Astrocyte (in vitro differentiated cells and primary cell): ENCODE data around the gene DMWD. TPM values are rescaled to one million over a fixed set of nuclear protein-coding genes. Genes with fewer than 3 reads are reported as not detected.

Source experiments
- DNase-seq: peaks from one replicate; pipeline ENCODE4 v3.0.0-alpha.2; 2010; ENCODE audit warnings: low read depth
- FAIRE-seq: peaks from 2 replicates; lab custom pipeline; 2011; peaks lifted over from hg19 to GRCh38; lab: Jason Lieb, UNC
- H2AFZ ChIP-seq: 2 replicates; pipeline ENCODE4 v1.6.0; 2012; ENCODE audit warnings: low read depth, low read length, inconsistent platforms
- H3K27ac ChIP-seq: 2 replicates; pipeline ENCODE4 v1.5.1; 2011; ENCODE audit warnings: low read depth, low read length, inconsistent platforms
- H3K27me3 ChIP-seq: 2 replicates; pipeline ENCODE4 v1.6.0; 2011; ENCODE audit warnings: low read length, inconsistent platforms; ENCODE audit not compliant: insufficient read depth
- H3K36me3 ChIP-seq: 2 replicates; pipeline ENCODE4 v1.5.1; 2011; ENCODE audit warnings: low read length, inconsistent platforms; ENCODE audit not compliant: insufficient read depth
- H3K4me1 ChIP-seq: 2 replicates; pipeline ENCODE4 v1.5.1; 2011; ENCODE audit warnings: low read length, inconsistent platforms; ENCODE audit not compliant: insufficient read depth
- H3K4me2 ChIP-seq: 2 replicates; pipeline ENCODE4 v1.6.0; 2012; ENCODE audit warnings: low read length, inconsistent platforms
- H3K4me3 ChIP-seq: 2 replicates; pipeline ENCODE4 v1.5.1; 2011; ENCODE audit warnings: low read depth, mild to moderate bottlenecking, low read length, inconsistent platforms; ENCODE audit not compliant: insufficient read depth
- H3K79me2 ChIP-seq: 2 replicates; pipeline ENCODE4 v1.6.0; 2012; ENCODE audit warnings: mild to moderate bottlenecking, low read length, inconsistent platforms; ENCODE audit not compliant: insufficient read depth
- H3K9ac ChIP-seq: 2 replicates; pipeline ENCODE4 v1.6.0; 2012; ENCODE audit warnings: mild to moderate bottlenecking, low read length, inconsistent platforms
- H3K9me3 ChIP-seq: 2 replicates; pipeline ENCODE4 v1.5.1; 2012; ENCODE audit warnings: low read depth, mild to moderate bottlenecking, low read length, inconsistent platforms; ENCODE audit not compliant: insufficient read depth
- H4K20me1 ChIP-seq: 2 replicates; pipeline ENCODE4 v1.6.0; 2012; ENCODE audit warnings: low read length, inconsistent platforms; ENCODE audit not compliant: insufficient read depth
- H3K27ac Mint-ChIP-seq: one replicate; pipeline ENCODE4 v1.8.0; 2021; ENCODE audit warnings: mild to moderate bottlenecking, mixed read lengths; ENCODE audit not compliant: unreplicated experiment
- H3K27me3 Mint-ChIP-seq: one replicate; pipeline ENCODE4 v1.8.0; 2021; ENCODE audit warnings: low read depth, mixed read lengths; ENCODE audit not compliant: unreplicated experiment
- H3K36me3 Mint-ChIP-seq: one replicate; pipeline ENCODE4 v1.8.0; 2021; ENCODE audit warnings: low read depth, mixed read lengths; ENCODE audit not compliant: unreplicated experiment
- H3K4me1 Mint-ChIP-seq: one replicate; pipeline ENCODE4 v1.8.0; 2021; ENCODE audit warnings: low read depth, mixed read lengths; ENCODE audit not compliant: unreplicated experiment
- H3K4me3 Mint-ChIP-seq: one replicate; pipeline ENCODE4 v1.8.0; 2021; ENCODE audit warnings: mild to moderate bottlenecking, moderate library complexity, mixed read lengths; ENCODE audit not compliant: unreplicated experiment
- H3K9me3 Mint-ChIP-seq: one replicate; pipeline ENCODE4 v1.8.0; 2021; ENCODE audit warnings: mild to moderate bottlenecking, mixed read lengths; ENCODE audit not compliant: unreplicated experiment
- EZH2 ChIP-seq: IDR thresholded peaks from 2 replicates; pipeline ENCODE4 v1.6.1; 2012; ENCODE audit warnings: mild to moderate bottlenecking, low read length, inconsistent platforms; ENCODE audit not compliant: insufficient read depth
- total RNA-seq: library from RNA; stranded (reverse); gene quantifications from 2 replicates; pipeline ENCODE4 v1.2.1, GENCODE V29; 2021
- TF ChIP-seq, protein P1 (sequence below): IDR thresholded peaks from 2 replicates; pipeline ENCODE4 v1.5.1; 2011; ENCODE audit warnings: low read depth, mild to moderate bottlenecking, inconsistent platforms, low read length, moderate library complexity; ENCODE audit not compliant: insufficient read depth

Gene DMWD
- total RNA-seq, 1 donor from 2014 or later: 69.0 TPM

DNA sequence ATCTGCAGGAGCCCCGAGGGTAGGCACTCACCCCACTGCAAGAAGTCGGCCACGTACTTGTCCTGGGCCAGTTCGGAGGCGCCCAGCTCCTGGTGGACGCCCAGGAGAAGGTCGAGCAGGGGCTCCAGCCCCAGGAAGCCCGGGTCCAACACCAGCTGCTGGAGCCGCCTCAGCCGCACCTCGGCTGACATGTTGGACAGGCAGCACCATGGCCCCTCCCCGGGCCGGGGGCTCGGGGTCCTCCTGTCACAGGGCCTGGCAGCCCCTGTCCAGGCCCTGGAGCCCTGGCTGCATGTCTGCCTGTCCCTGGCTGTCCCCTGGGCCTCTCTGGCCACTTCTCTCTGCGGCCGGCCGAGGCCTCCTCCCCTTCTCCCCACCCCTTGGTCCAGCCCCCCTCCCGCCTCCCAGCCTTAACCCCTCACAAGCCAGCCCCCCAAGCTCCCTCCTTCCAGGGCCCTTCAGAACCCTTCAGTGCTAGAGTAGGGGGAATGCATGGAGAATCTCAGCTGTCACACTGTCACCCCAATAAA, 10.4 kb downstream of the DMWD start, which contains the start of gene DMPK:
TSS of gene DMPK (minus strand) at position 329 of the 530 bp plus-strand sequence. CDS start at position 191, 138 bp downstream.
- H3K9me3 Mint-ChIP-seq: peaks cover 2% of the 10 kb centered on the region
- H3K4me3 Mint-ChIP-seq: peak within 1 kb of the TSS; percentile 20
- peaks cover 16% of the 10 kb centered on the region for H3K36me3 Mint-ChIP-seq
- H3K4me2 ChIP-seq: peak within 1 kb of the TSS; percentile 70
- H3K4me3 ChIP-seq: no peak within 1 kb of the TSS
- H3K4me1 ChIP-seq: peaks cover 21% of the 10 kb centered on the region
- H3K9me3 ChIP-seq: no peaks in the 10 kb centered on the region
- no peaks in the 10 kb centered on the region for H3K27me3 Mint-ChIP-seq
- no peaks in the 10 kb centered on the region for H3K27me3 ChIP-seq
- no peak within 1 kb of the TSS for H2AFZ ChIP-seq
- H3K36me3 ChIP-seq: peaks cover 8% of the 10 kb centered on the region
- peaks cover 29% of the 10 kb centered on the region for H3K79me2 ChIP-seq
- H3K4me1 Mint-ChIP-seq: peaks cover 24% of the 10 kb centered on the region
- H3K27ac Mint-ChIP-seq: peak within 1 kb of the TSS; percentile 89
- DNase-seq: no peak
- H3K27ac ChIP-seq: peak within 1 kb of the TSS; percentile 67
- peak within 1 kb of the TSS; percentile 71 for H3K9ac ChIP-seq
- no peak for FAIRE-seq
- peaks cover 74% of the 10 kb centered on the region for H4K20me1 ChIP-seq
- TF ChIP-seq, protein P1, sequence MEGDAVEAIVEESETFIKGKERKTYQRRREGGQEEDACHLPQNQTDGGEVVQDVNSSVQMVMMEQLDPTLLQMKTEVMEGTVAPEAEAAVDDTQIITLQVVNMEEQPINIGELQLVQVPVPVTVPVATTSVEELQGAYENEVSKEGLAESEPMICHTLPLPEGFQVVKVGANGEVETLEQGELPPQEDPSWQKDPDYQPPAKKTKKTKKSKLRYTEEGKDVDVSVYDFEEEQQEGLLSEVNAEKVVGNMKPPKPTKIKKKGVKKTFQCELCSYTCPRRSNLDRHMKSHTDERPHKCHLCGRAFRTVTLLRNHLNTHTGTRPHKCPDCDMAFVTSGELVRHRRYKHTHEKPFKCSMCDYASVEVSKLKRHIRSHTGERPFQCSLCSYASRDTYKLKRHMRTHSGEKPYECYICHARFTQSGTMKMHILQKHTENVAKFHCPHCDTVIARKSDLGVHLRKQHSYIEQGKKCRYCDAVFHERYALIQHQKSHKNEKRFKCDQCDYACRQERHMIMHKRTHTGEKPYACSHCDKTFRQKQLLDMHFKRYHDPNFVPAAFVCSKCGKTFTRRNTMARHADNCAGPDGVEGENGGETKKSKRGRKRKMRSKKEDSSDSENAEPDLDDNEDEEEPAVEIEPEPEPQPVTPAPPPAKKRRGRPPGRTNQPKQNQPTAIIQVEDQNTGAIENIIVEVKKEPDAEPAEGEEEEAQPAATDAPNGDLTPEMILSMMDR: no peak
- TF ChIP-seq EZH2: no peak

DNA sequence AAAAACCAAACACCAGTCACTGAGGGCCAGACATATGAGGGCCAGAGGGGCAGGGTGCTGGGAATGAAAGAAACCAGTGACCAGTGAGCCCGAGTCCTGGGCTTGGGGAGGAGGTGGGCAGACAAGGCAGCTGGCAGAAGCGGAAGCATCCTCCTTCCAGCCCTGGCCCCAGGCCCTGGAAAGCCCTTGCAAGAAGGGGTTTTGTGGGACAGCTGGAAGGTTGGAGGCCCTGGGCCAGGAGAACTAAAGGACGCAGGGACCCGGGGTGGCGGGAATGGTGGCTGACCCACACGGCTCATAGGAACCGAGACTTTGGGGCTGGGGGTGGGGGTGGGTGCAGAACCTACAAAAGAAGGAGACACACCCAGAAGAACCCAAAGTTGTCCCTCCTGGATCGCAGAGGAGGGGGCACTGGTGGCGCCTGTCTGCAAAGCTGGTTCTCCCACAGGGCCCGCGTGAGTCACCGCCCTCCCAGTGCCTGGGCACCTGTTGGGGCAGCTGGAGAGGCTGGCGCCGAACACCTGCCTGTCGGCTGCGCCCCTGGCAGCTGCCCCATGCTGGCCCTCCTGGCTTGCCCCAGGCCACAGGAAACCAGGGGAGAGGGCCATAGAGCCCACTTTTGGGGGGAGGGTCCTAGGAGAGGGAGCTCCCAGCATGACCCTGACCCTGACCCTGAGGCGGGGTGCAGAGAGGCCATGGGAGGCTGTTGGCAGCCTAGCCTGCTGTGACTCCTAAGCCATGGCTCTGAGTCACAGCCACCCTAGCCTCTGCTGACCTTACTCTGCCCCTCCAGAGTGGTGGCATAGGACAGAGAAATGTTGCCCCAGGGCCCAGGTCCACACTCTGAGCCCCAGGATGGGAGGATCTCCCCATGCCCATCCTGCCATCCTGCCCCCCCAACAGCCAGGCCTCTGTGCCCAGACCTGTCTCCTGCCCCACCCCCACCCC, 11.2 kb downstream of the DMWD start:
- H3K9ac ChIP-seq: no peak overlapping the region
- peak overlapping the region; percentile 70 for H3K4me2 ChIP-seq
- no peaks in the 10 kb centered on the region for H3K27me3 ChIP-seq
- H3K4me3 ChIP-seq: no peak overlapping the region
- H3K79me2 ChIP-seq: peaks cover 22% of the 10 kb centered on the region
- H3K36me3 ChIP-seq: peaks cover 10% of the 10 kb centered on the region
- Mint-ChIP-seq H3K36me3 (peaks cover 18% of the 10 kb centered on the region), H3K27ac (no peak overlapping the region), H3K9me3 (peaks cover 2% of the 10 kb centered on the region), H3K4me1 (peaks cover 24% of the 10 kb centered on the region), H3K27me3 (no peaks in the 10 kb centered on the region), H3K4me3 (peak overlapping the region; percentile 54)
- H3K9me3 ChIP-seq: no peaks in the 10 kb centered on the region
- no peak overlapping the region for H3K27ac ChIP-seq
- H2AFZ ChIP-seq: no peak overlapping the region
- DNase-seq (no peak), FAIRE-seq (no peak)
- H3K4me1 ChIP-seq: peaks cover 21% of the 10 kb centered on the region
- H4K20me1 ChIP-seq: peaks cover 74% of the 10 kb centered on the region
- TF ChIP-seq, protein P1: no peak
- TF ChIP-seq EZH2: no peak
